ENCODE measurements around the gene ARMC8.

The ARMC8 gene

DNA sequence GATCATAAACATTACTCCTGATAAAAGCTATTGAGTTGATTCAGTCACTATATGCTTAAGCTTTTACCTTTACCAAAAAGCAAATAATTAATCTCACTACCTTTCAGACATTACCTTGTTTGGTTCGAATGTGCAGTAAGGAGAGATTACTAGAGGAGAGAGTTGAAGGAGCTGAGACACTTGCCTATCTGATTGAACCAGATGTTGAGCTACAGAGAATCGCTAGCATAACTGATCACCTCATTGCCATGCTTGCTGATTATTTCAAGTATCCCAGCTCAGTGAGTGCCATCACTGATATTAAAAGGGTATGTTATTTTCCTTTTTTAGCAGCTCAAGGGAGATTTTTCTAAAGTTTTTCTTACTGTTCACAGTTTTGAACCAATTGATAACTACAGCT is 54.6 kb downstream of the ARMC8 start:
- DNase-seq = no peak

DNA sequence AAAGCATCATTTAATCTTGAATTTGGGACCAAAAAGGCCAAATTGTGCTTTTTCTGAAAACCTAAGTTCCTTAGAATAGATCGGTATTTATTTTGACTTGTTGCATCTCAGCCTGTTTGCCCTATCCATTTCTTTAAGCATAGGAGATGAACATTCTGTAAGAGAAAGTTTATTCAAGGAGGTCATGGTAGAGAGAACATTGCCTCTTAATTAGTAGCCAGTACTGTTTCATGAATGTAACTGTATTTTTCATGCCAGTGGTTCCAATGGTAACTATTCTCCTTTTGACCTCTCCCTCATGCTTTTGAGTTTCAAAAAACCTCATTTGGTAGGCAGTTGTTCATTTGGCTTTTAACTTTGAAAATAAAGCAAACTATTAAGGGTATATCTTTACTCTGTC is 55.4 kb downstream of the ARMC8 start:
- no peak for DNase-seq

DNA sequence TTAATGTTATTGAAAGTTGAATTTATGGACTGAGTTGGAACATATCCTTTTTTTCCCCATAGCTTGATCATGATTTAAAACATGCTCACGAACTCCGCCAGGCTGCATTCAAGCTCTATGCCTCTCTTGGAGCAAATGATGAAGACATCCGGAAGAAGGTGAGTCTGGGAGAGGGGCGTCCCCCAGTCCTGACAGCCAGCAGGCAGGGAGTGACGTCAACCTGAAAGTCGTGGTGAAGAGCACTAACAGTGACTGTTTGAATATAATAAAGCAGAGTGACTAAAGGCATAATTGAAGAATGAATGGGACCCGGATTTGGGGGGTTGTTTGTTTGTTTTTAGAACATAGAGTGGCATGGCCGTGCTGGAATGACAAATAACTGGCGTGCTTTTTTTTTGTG is 57.9 kb downstream of the ARMC8 start:
- DNase-seq = no peak

DNA sequence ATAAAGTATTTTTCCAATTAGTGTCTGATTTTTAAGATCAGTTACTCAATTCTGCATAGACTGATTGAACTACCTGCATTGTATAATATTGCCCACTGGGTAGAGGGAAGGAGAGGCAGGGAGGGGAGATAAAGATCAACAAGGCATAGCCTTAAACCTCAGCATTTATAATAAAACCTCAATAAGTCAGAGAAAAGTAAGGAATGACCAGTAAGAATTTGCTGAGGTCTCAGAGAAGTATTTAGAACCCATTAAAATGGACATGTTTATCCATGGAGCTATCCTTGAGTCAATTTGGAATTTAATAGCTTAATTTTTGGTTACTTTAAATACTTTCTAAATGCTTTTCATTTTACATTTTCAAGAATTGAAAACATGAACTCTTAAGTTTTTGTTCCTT is 62.5 kb downstream of the ARMC8 start:
- DNase-seq = no peak

DNA sequence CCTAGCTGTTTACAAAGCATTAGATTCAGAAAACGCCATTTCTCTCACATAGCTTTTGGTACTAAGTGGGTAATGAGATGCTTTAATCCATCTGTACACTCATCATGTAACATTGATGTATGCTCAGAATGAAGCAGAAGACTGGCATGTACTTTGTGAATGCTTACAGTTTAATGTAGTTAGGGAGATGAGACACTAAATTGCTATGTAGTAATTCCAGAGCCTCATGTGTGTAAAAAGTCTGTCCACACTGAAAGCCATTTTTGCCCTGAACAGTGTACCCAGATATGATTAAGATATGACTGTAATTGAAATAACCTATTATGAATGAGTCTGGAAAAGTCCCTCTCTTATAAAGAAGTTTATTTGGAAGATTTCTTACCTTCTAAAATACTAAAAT is 66.5 kb downstream of the ARMC8 start:
- no peak for DNase-seq

DNA sequence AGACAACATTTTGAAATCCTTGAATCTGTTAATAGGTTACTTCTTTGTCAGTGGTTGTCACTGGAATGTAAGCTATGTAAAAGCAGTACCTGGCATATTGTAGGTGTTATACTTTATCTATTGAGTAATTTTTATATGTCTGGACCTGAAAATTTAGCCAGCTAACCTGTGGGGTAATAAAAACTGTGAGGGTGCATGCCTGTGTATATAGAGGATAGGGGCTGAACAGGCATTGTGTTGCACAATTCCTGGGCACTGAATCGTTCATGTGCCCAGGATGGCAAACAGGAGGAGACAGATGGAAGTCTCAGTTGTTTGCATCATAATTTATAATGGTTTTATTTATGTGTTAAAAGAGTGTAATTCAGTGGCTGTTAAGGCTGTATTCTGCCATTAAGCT is 67.1 kb downstream of the ARMC8 start:
- DNase-seq = no peak

DNA sequence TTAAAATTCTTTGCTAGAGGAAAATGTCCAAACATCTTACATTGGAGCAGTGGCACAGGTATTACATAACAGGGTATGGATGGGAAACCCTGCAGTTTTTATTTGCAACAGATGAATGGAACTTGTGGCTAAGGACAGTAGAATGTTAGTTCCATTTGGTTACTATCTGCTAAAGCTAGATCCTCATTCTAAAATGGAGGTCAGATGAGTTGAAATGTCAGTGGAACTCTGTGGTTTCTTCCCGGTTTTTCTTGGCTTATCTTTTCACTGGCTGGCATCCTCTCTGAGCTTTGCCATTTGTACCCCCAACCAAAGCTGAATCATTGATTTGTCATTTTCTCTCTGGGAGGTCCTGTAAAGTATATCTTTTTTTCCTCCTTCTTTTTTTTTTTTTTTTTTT is 68.9 kb downstream of the ARMC8 start:
- no peak for DNase-seq

DNA sequence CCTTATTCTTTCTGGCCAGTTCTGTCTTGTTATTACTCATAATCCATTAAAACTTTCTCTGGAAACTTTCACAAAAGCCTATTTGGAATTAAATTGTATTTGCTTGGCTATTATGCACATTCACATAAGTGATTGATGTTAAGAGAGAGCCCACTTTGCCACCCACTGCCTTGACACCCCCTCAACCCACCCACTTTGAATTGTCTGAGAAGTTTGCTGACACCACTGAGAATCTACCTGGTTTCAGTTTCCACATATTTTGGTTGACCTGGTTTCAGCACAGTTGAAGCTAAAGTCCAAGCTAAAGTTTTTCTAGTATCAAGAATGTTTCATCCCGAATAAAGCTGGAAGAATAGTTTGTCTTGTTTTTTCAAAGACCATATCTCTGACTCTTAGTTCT is 70.9 kb downstream of the ARMC8 start:
- no peak for DNase-seq

DNA sequence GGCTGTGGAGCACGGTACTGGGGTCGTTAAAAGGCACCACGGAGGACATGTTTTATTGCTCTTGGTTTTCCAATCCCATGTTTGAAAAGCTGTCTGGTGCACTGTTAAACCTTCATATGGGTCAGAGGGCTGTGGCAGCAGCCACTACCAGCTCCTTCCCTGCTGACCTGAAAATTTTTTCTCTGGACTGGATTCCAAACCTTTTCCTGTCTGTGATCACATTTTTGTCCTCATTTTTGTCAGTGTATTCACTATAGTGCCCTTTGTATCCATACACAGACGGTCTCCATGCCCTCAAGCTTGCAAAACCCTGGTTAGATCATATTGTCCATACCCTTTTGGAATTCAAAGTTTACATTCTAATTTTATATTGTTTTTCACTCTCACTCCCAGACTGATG is 72.0 kb downstream of the ARMC8 start:
- DNase-seq = no peak

DNA sequence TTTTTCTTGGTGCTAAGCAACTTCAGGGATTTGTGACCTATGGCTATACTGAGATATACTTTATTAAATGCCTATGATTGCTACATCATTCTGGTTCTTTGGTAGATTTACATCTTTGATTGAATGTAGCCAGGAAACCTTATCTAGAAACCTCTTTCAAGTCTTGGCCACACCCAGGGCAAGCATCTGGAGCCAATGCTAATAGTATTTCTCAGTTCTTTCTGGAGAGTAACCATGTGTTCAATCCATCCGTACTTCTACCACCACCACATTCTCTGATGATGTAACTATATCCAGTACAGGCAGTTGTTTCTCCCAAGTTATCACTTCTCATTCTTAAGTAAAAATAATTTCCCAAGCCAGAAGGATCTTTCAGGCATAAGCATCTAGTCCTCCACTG is 73.5 kb downstream of the ARMC8 start:
- no peak for DNase-seq

DNA sequence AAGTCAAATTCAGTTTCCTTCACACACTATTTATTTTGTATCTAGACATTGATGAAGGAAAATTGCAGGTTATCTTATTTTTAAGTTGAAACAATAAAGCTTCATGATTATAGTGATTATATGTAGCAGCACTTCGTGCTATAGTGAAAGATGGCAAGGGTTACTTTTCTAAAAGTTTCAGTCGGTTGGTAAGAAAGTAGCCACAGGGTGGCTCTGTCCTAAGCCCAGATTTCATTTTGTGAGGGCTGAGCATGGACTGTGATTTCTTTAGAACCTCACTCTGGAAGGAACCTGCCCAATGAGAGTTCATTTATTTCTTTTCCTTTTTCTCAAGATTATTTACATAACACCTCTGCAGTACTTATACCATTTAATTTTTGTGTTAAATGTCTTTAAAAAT is 76.0 kb downstream of the ARMC8 start:
- peak in 3 of 58 donors; percentile 0 to 2 (median 1) for DNase-seq

DNA sequence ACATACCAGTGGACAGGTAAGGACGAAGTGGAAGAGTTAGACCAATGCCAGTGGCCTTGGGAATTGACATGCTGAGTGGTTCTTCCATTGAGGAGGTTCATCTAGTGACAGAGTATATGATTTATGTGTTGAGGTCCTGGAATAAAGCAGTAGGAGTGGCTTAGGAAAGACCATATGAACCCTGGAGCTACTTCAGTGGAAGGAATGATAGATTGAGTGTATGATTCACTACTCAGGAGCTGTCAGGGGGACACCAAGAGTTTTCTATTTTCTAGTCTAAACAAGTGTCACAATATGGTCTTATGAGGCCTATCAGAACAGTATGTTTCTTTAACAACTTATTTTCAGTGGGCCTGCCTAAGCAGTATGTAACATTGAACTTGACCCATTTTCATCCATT is 78.6 kb downstream of the ARMC8 start:
- DNase-seq = no peak

DNA sequence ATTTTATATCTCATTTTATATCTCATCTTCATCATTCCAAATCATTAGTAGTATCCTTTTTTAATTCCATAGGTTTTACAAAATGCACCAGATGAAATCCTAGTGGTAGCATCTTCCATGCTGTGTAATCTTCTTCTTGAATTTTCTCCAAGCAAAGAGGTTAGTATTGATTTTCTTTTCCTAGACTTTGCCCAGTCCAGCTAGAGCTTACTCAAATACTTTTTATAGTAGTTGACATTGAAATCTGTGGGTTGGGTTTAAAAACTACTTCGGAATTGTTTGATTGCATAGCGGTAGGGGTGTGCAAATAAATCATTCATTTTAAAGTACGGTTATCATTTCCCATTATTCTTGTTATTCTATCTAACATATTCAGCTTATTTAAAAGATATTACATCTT is 80.0 kb downstream of the ARMC8 start:
- no peak for DNase-seq

DNA sequence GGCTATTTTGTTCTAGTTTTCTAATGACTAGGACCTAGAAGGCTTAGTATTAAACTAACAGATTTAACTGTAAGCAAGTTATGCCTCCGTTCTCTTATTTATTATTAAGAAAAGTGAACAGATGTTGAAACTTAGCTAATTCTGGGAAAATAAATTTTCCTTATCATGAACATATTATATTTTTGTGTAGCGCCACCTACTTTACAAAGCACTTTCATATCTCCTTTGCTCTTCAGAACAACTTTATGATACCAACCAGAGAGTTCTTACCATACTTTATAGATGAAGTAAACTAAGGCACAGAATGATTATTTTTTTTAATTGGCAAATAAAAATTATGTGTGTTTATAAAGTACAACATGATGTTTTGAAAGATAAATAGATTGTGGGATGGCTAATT is 83.1 kb downstream of the ARMC8 start:
- DNase-seq = no peak

DNA sequence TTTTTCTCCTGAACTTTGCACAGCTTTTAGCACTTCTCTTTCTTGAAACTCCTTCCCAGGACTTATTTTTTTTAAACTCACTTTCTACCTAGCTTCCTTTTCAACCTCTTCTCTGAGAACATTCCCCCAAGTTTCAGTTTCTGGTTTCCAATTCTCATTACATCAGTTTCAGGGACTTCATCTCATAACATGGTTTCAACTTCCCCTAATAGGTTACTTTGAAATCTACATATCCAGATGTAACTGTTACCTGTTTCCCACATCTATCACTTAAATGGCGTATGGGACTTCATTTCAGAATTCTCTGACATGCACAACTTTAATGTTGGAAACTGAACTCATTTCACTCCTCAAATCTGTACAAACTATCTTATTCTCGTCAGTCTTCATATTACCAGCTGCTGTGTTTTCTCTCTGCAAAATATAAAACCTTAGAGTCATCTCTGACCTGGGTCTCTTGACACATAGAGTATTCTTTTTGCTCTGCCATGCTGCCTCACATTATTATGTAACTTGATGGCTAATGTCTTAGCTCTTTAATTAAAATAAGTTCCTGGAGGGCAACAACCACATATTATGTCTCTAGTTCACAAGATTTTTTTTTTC is 84.2 kb downstream of the ARMC8 start:
- DNase-seq = no peak

DNA sequence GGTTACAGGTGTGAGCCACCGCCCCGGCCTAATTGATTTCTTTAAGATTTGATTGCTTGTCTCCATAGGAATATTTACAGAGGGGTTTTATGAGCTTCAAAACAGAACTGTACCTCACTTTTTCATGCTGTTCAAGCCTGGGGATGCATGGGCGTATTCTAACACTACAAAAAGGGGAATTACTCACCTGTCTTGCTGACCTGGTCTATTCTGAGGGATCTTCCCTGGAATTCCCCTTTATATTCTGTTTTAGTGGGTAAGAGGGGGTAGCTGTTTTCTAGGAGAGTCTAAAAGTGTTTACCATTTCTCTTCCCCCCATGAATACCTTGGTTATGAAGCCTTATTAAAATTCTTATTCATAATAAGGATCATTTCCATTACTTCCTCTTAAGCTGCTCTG is 94.5 kb downstream of the ARMC8 start:
- no peak for DNase-seq

DNA sequence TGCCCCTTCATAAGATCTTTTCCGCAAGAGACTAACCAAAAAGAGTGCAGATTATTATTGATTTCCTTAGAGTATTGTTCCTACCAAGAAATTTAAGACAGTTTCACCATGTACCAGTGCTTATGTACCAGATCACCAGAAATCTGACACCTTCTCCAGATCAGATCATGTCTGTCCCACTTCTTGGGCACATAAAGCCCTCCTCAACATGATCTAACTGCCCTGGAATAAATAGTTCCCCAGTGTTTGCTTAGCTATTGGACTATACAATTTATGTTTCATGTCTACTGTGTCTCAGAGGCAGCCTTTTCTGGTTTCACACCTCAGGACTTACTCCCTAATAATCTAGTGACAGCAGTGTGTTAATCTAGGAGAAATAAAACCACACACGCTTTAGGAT is 95.7 kb downstream of the ARMC8 start:
- no peak for DNase-seq

DNA sequence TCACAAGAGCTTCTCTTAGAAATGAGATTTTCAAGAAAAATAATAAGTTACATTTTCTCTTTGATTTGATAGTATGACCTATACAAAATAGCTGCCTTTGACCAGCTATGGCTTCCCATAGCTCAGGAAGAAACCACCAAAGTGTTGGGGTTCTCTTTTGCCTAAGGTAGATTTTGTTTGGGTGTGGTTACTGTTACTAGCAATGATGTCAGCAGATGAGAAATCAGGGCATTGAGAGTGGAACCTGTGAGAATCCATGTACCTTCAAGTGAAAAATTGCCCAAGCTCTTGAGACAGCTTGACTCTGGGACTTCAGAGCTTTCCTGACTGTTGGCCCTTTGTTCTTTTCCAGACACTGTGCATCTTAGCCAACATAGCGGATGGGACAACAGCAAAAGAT is 97.0 kb downstream of the ARMC8 start:
- no peak for DNase-seq

DNA sequence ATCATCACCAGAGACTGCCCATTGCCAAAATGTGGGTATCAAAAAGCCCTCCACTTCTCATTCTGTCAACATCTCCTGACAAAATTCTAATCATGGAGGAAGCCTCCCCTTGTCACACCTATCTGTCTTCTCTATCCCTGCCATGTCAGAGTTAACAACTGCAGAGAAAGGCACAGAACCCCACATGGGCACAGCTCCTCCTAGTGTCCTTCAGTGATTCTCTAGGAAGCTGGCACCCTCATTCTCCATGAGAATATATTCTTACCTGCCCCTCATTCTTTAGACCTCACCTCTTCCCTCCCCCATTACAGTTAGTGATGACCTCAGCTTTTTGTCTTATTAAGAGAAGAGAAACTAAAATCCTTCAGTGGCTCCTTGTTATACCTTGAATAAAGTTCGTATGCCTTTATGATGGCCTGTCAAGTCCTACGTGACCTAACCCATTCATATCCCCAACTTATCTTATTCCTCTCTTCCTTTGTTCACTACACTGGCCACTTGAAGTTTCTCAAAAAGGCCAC is 97.9 kb downstream of the ARMC8 start:
- DNase-seq = no peak

DNA sequence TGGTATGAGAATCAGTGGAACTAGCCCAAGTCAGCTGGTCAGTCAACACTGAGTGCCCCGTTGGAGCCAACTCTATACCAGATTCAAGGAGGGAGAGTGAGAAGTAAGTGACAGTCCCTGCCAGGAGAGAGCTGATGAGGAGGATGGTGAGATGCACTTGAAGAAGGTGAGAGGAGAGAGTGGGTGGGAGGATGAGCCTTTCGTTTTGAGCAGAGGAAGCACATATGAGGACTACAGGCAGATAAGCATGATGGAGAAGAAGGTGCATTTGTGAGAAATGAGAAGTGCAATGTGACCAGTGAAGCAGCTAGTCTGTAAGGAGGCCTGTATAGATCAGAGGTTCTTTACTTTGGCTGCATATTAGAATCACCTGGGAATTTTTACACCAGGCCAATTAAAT is 102.2 kb downstream of the ARMC8 start:
- no peak for DNase-seq

DNA sequence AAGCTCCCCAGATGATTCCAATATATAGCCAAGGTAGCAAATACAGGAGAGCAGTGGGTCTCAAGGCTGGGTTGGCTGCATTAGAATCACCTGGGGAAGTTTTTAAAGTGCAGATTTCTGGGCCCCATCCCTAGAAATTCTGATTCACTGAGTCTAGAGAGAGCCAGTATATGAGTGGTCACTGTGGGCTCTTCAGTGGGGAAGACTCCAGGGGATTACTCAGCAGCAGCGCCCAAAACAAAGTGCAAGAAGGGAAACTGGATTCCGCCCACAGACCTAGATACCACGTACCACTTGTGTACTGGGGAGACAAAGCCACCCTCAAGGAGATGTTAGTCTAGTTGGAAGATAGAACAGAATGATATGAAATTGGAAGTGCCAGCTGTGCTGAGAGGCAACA is 102.6 kb downstream of the ARMC8 start:
- no peak for DNase-seq

DNA sequence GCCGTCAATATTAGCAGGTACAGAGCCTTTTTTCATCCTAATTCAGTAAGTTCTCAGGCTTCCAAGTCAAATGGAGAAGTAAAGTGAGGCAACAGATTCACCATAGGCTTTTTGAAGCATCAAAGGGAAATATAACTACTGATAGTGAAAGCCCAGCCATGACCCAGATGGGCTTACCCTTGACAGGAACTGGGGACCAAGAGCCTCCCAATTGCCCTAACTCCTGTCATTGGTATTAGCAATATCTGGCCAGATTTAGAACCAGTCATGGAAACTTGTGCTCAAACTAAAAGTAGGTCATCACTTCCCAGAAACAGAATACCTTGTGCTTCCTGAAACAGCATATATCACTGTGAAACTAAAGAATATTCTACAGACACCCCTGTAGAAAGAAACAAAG is 109.5 kb downstream of the ARMC8 start:
- no peak for DNase-seq

DNA sequence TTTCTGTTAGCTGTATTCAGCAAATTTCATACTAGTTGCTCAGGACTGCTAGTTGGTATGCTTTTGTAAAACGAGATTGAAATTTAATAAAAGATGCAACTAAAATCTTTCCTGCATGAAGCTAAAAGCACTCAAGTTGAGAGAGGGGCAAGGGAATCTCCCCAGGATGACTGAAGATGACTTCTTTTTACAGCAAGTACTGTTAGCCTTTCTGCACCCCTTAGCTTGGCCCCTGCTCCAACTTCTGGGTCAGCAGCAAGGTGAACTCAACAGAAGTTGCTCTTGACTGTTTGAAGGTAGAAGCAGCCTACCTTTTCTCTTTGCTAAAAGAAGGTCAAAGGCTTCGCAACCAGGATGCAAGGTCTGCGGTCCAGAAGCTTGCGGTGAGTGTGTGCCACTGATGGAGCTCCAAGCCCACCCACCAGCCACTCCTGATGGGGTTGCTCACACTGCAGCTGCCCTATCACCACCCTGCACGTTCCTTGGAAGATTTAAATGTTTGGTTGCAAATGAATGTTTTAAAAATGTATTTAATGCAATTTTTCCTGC is 110.0 kb downstream of the ARMC8 start:
- no peak for DNase-seq

DNA sequence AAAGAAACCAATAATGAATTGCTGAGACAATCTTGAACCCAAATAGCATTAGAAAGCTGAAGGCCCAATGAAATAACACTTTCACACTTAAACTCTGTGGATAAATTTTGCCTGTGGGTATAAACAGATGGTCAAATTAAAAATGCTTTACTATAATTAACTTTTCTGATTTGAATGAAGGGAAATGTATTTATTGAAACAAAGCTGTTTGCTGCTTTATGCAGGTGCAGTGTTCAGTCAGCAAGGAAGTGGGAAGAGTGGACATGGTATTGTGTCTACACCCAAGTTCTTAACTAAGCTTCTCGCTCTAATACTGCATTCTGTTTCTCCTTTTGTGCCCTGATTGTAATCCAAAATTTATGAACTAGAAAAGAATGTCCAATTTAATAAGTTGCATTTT is 110.8 kb downstream of the ARMC8 start:
- no peak for DNase-seq

All from anterior cingulate cortex (tissue), 58 donors.